Large intestine (tissue), 3 donors: ENCODE data around the gene LPP. TPM values are rescaled to one million over a fixed set of nuclear protein-coding genes. Genes with fewer than 3 reads are reported as not detected.

ENCODE experiments used
- DNase-seq, 2 donors: peaks; one replicate each; pipeline versions ENCODE4 v3.0.0 to v3.0.0-alpha.2; 2013
- H3K27ac ChIP-seq: one replicate; pipeline ENCODE4 v1.5.1; 2013; ENCODE audit warnings: low read length
- H3K27me3 ChIP-seq: 2 replicates; pipeline ENCODE4 v1.6.1; 2013; ENCODE audit warnings: low read length; ENCODE audit not compliant: control insufficient read depth, insufficient read depth
- H3K36me3 ChIP-seq: 2 replicates; pipeline ENCODE4 v1.6.1; 2013; ENCODE audit warnings: low read length; ENCODE audit not compliant: control insufficient read depth, insufficient read depth
- H3K4me1 ChIP-seq: one replicate; pipeline ENCODE4 v1.6.1; 2013; ENCODE audit warnings: low read length; ENCODE audit not compliant: control insufficient read depth, insufficient read depth
- H3K4me3 ChIP-seq: one replicate; pipeline ENCODE4 v1.5.1; 2013; ENCODE audit warnings: low read length
- H3K9me3 ChIP-seq: one replicate; pipeline ENCODE4 v1.6.1; 2013; ENCODE audit warnings: mild to moderate bottlenecking, low read depth, low read length, moderate library complexity; ENCODE audit not compliant: control insufficient read depth
- WGBS: methylation state at CpG from one replicate; pipeline ENCODE4 v1.1.5; 2013; ENCODE audit warnings: low lambda C conversion rate; ENCODE audit not compliant: insufficient coverage; 5-methylcytosine and 5-hydroxymethylcytosine counted together
- polyA plus RNA-seq: library from polyadenylated mRNA; unstranded; fragments of 120-200 nt; gene quantifications from one replicate; pipeline ENCODE4 v1.2.1, GENCODE V29; 2013

LPP gene
- polyA plus RNA-seq, 1 donor, result 41.2 TPM

DNA sequence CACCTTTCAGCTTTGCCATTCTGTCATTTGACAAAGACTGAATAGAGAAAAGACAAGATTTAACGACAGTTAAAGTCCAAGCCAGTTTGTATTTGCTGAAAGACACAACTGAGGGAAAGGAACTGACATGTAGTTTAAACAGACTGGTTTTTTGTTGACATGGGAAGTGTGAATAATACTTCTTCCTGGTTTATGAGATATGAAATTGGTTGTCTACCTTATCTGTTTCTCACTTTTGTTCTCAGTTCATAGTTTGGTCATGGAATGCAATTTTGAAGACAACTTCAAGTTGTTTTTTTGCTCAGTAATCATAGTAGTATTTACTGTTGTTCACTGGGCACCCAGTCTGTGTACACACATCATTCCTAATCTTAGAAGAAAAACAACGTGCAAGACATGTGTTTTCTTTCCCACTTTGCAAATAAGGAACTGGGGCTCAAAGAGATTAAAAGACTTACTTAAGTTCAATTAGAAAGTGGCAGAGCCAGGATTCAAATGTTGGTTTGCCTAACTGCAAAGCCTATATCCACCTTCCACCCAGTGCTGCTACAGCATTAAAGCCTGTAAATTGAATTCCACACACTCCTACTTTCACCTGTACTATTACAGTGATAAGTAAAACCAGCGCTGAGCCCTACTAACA lies 103.5 kb downstream of the LPP start:
- 0% methylated on average over 1 of the region's 3 CpGs for WGBS

GRCh38 chr3:188259191-188259590 lies 105.2 kb downstream of the LPP start:
- Histone ChIP-seq H3K4me3 (no peak overlapping the region), H3K36me3 (peaks cover 8% of the 10 kb centered on the region), H3K27ac (no peak overlapping the region), H3K4me1 (peaks cover 48% of the 10 kb centered on the region), H3K27me3 (no peaks in the 10 kb centered on the region), H3K9me3 (no peaks in the 10 kb centered on the region)
- no CpG with 5 or more reads among the region's 2 CpGs for WGBS
- no peak for DNase-seq

More for the DNA sequence above, 103.5 kb downstream of the LPP start:
- peaks cover 3% of the 10 kb centered on the region for H3K9me3 ChIP-seq
- peak overlapping the region; percentile 50 for H3K27ac ChIP-seq
- H3K36me3 ChIP-seq, result peaks cover 8% of the 10 kb centered on the region
- DNase-seq, result peak in 1 of 2 donors; percentile 54
- H3K4me3 ChIP-seq, result no peak overlapping the region
- H3K27me3 ChIP-seq, result no peaks in the 10 kb centered on the region
- peaks cover 41% of the 10 kb centered on the region for H3K4me1 ChIP-seq

DNA sequence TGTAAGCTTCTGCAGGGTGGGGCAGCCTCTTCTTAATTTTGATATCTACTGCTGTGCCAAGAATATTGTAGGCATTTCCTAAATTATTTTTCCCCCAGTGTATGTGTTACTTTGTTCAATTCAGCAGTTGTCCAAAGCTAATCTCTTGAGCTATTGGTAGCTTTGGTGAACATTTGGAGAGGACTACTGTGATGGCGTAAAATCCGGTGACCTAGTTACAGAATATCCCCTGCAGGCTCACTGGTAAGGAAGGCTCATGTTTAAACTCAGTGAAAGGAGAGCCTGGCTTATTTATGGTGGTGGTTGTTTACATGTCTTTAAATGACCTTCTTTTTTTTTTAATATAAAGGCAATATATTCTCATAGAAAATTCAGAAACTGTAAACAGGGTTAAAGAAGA lies 105.6 kb downstream of the LPP start:
- peaks cover 8% of the 10 kb centered on the region for H3K36me3 ChIP-seq
- no peaks in the 10 kb centered on the region for H3K27me3 ChIP-seq
- no peaks in the 10 kb centered on the region for H3K9me3 ChIP-seq
- H3K27ac ChIP-seq, result no peak overlapping the region
- WGBS, result no CpG with 5 or more reads among the region's 2 CpGs
- no peak for DNase-seq
- H3K4me3 ChIP-seq, result no peak overlapping the region
- H3K4me1 ChIP-seq, result peaks cover 44% of the 10 kb centered on the region

DNA sequence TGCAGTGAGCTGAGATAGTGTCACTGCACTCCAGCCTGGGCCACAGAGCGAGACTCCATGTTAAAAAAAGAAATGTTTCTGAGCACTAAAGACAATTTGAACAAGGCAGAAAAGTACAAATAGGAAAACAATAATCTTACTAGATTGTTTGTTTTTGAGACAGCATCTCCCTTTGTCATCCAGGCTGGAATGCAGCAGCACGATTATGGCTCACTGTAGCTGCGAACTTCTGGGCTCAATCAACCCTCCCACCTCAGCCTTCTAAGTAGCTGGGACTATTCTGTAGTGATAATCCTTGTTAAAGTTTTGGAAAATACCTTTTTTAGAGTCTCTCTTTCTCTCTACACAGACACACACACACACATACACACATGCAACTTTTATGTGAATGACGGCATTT lies 107.1 kb downstream of the LPP start:
- H3K27ac ChIP-seq, result no peak overlapping the region
- DNase-seq, result no peak
- H3K27me3 ChIP-seq, result no peaks in the 10 kb centered on the region
- H3K9me3 ChIP-seq, result no peaks in the 10 kb centered on the region
- H3K4me1 ChIP-seq, result peaks cover 37% of the 10 kb centered on the region
- H3K36me3 ChIP-seq, result no peaks in the 10 kb centered on the region
- no peak overlapping the region for H3K4me3 ChIP-seq
- WGBS, result 100% methylated on average over 2 of the region's 4 CpGs

DNA sequence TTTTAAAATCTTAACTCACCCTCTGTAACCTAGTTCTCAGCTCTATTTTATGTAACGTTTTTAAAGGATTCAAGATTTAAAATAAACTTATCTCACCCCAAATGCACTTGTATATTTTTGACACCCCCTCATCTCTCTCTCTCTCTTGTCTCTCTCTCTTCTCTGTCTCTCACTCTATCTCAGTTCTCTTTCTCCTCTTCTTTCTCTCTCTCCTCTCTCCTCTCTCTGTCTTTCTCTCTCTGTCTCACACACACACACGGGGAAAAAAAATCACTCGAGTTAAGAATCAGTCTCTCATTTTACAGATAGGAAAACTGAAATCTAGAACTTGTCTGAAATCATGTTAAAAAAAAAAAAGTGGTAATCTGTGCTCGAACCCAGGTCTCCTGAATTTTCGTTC lies 108.5 kb downstream of the LPP start:
- peaks cover 30% of the 10 kb centered on the region for H3K4me1 ChIP-seq

GRCh38 chr3:188262913-188263683 lies 109.1 kb downstream of the LPP start:
- DNase-seq, result peak in 1 of 2 donors; percentile 85
- WGBS, result no CpG with 5 or more reads among the region's 8 CpGs
- Histone ChIP-seq H3K36me3 (no peaks in the 10 kb centered on the region), H3K4me1 (peaks cover 30% of the 10 kb centered on the region), H3K27me3 (no peaks in the 10 kb centered on the region), H3K9me3 (no peaks in the 10 kb centered on the region), H3K27ac (peak overlapping the region; percentile 41), H3K4me3 (no peak overlapping the region)

More for the DNA sequence above, 108.5 kb downstream of the LPP start:
- Histone ChIP-seq H3K4me3 (no peak overlapping the region), H3K27ac (peak overlapping the region; percentile 41), H3K9me3 (no peaks in the 10 kb centered on the region), H3K27me3 (no peaks in the 10 kb centered on the region), H3K36me3 (no peaks in the 10 kb centered on the region)
- no peak for DNase-seq
- 43% methylated on average over 2 of the region's 5 CpGs for WGBS

DNA sequence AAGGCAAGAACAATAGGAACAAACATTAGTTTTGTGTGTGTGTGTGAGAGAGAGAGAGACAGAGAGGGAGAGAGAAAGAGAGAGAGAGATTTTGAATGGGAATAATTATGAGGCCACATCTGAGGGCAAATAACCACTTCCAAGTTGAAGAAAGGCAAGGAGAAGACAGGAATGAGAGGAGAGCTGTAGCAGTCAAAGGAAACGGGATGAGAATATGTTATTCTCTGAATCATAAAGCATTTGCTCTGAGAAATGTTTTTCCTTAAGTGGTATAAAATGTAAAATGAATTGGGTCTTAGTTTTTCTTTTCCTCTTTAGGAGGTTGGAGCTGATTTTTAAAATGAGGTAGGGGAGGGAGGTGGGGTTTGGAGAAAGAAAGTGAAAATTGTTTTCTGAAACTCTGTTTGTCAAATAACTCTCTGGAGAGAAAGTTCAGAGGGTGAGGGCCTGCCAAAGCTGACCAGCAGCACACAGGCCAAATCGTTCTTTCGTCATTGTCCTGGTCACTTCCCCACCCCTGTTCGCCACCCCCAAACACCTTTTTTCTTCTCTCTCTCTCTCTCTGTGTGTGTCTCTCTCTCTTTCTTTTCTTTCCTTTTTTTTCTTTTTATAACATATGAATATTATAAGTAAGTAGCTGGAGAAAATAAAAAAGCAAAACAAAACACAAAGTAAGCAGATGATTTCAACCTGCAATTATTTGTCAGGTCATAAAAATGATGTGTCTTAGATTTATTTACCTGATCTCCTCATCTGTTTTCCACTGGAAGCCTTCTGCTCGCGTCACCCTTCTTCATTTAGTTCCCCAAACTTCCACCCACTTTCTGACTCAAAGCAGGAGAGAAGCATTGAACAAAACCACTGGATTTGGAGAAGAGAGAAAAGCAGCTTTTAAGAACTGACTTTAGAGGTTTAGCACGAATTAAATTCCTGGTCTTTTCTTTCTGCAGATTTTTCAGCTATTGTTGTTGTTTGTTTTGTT lies 110.6 kb downstream of the LPP start:
- peaks cover 30% of the 10 kb centered on the region for H3K4me1 ChIP-seq

DNA sequence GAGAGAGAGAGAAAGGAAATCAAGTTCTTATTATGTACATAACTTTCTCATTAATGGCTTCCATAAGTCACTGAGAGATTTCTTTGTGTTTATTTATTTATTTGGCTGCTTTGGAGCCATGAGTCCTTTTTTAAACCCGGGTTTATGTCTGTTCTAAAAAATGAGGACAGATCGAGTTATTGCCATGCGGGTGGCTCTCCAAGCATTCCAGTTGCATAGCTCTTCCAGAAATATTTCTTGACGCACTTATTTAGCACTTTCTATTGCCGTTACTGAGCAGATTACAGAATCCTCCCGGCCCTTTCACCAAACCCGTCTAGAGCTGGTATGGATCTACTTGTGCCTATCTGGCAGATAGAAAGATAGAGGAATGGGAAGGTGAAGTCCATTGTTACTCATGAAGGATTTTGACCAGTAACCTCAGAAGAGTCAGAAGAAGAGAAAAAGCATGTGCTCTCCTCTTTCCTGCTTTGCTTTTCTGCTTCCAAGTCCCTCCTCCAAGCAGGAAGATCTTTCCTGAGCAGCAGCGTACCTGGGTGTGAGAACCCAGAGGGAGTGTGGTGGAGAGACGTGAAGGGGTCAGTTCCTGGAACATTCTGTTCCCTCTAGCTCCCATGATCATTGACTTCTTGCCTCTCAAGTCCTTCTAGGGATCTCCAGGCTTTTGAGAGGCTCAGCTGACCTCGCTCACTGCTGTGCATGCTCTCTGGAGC lies 112.8 kb downstream of the LPP start:
- Histone ChIP-seq H3K27me3 (no peaks in the 10 kb centered on the region), H3K36me3 (no peaks in the 10 kb centered on the region), H3K4me3 (no peak overlapping the region), H3K27ac (peak overlapping the region; percentile 42), H3K9me3 (no peaks in the 10 kb centered on the region), H3K4me1 (peaks cover 35% of the 10 kb centered on the region)
- WGBS, result 60% methylated on average over 1 of the region's 10 CpGs
- no peak for DNase-seq

More for the DNA sequence above, 110.6 kb downstream of the LPP start:
- Histone ChIP-seq H3K27me3 (no peaks in the 10 kb centered on the region), H3K27ac (no peak overlapping the region), H3K9me3 (no peaks in the 10 kb centered on the region), H3K36me3 (no peaks in the 10 kb centered on the region), H3K4me3 (no peak overlapping the region)
- DNase-seq, result no peak
- 80% methylated on average over 3 of the region's 7 CpGs for WGBS

DNA sequence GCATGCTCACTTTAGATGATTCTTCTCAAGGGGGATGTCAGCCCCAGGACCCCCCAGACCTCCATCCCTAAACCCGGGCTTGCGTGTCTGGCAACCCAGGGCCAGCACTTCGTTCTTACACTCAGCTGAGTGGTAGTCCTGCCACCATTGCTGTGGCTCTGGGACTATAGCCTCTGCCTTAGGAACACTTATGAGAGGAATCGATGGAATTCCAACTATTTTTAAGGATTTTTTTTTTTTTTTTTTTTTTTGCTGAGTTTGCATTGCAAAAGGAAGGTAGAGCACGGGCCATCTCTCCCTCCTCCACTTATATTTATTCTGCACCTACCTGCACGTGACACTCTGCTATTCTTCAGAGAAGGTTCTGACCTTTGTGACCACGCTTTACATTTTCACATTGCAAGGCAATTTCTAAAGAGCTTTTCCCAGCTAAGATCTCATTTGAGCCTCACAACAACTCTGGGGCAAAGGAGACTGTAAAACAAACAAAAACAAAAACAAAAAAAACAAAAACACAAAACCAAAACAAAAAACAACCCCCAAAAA lies 113.9 kb downstream of the LPP start:
- peak; percentile 47 to 65 for DNase-seq
- Histone ChIP-seq H3K9me3 (no peaks in the 10 kb centered on the region), H3K4me3 (no peak overlapping the region), H3K36me3 (peaks cover 2% of the 10 kb centered on the region), H3K4me1 (peaks cover 32% of the 10 kb centered on the region), H3K27ac (peak overlapping the region; percentile 42), H3K27me3 (no peaks in the 10 kb centered on the region)
- WGBS, result 40% methylated on average over 1 of the region's 7 CpGs
